AG20443 (cell line): Measurements from ENCODE around the gene STIM1.

ENCODE experiments used
- DNase-seq: peaks from one replicate; pipeline ENCODE4 v3.0.0; 2012; ENCODE audit warnings: low spot score, mixed read lengths

The STIM1 gene

GRCh38 chr11:3952715-3953114 is 97.3 kb downstream of the STIM1 start:
- no peak for DNase-seq

GRCh38 chr11:3953327-3953726 is 97.9 kb downstream of the STIM1 start:
- no peak for DNase-seq

- DNase-seq = no peak
Measured at GRCh38 chr11:3954448-3955298, 99.2 kb downstream of the STIM1 start.

GRCh38 chr11:3955299-3955665 is 99.8 kb downstream of the STIM1 start:
- DNase-seq = no peak

- no peak for DNase-seq
Measured at GRCh38 chr11:3956038-3956437, 100.6 kb downstream of the STIM1 start.

GRCh38 chr11:3956748-3957147 is 101.3 kb downstream of the STIM1 start:
- DNase-seq = no peak

- DNase-seq = no peak
Measured at GRCh38 chr11:3957437-3957836, 102.0 kb downstream of the STIM1 start.

- no peak for DNase-seq
Measured at GRCh38 chr11:3958281-3958680, 102.8 kb downstream of the STIM1 start.

- peak; percentile 79 for DNase-seq
Measured at GRCh38 chr11:3959015-3959902, 103.8 kb downstream of the STIM1 start.

- no peak for DNase-seq
Measured at GRCh38 chr11:3959903-3960265, 104.4 kb downstream of the STIM1 start.

- DNase-seq = no peak
Measured at GRCh38 chr11:3962406-3962840, 107.0 kb downstream of the STIM1 start.

- DNase-seq = no peak
Measured at GRCh38 chr11:3964056-3964455, 108.6 kb downstream of the STIM1 start.

GRCh38 chr11:3964935-3965604 is 109.6 kb downstream of the STIM1 start:
- no peak for DNase-seq

GRCh38 chr11:3967695-3968094 is 112.2 kb downstream of the STIM1 start:
- no peak for DNase-seq

- no peak for DNase-seq
Measured at GRCh38 chr11:3969200-3969599, 113.7 kb downstream of the STIM1 start.

- DNase-seq = no peak
Measured at GRCh38 chr11:3969613-3970012, 114.1 kb downstream of the STIM1 start.

- no peak for DNase-seq
Measured at GRCh38 chr11:3970108-3970507, 114.6 kb downstream of the STIM1 start.

- DNase-seq = no peak
Measured at GRCh38 chr11:3971756-3972404, 116.4 kb downstream of the STIM1 start.

- DNase-seq = no peak
Measured at GRCh38 chr11:3972431-3972830, 117.0 kb downstream of the STIM1 start.

- no peak for DNase-seq
Measured at GRCh38 chr11:3977078-3977477, 121.6 kb downstream of the STIM1 start.

- DNase-seq = no peak
Measured at GRCh38 chr11:3981084-3981633, 125.7 kb downstream of the STIM1 start.

GRCh38 chr11:3982431-3982830 is 127.0 kb downstream of the STIM1 start:
- DNase-seq = no peak
